ENCODE results near the gene CADPS2. TPM values are rescaled to one million over a fixed set of nuclear protein-coding genes. Genes with fewer than 3 reads are reported as not detected.

CADPS2 gene
- total RNA-seq, 1 donor from 2014 or later: 8.8 TPM

DNA sequence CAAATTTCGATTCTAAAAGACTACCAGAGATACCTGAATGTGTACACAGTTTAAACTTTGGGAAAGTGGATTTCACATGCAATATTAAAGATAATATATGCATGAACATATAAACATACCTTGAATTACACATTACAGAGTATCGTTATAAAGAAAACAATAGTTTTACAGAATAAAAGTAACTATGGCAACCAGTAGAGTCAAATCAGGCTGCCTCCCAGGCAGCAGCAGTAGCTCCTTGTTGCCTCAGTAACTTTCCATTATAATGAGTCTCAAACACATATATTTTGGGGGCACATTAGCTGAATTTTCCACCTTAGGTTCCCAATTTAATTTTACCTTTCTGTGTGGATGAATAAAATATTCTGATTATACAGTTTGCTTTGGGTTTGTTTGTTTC, 417.3 kb downstream of the CADPS2 start:
- DNase-seq (ENCODE audit: low read depth): no peak
- no peak overlapping the region for H3K4me3 ChIP-seq (ENCODE audit: low read depth, low read length)
- TF ChIP-seq CTCF (IDR thresholded peaks at IDR 0.05; ENCODE audit: insufficient read depth, low read length, poor library complexity, severe bottlenecking): no peak
- no peaks in the 10 kb centered on the region for H3K27me3 ChIP-seq (ENCODE audit: control insufficient read depth, insufficient read depth, low read length)
- no peaks in the 10 kb centered on the region for H3K36me3 ChIP-seq (ENCODE audit: control insufficient read depth, insufficient read depth, low read length)

- no peaks in the 10 kb centered on the region for H3K27me3 ChIP-seq (ENCODE audit: control insufficient read depth, insufficient read depth, low read length)
- DNase-seq (ENCODE audit: low read depth): no peak
- TF ChIP-seq CTCF (IDR thresholded peaks at IDR 0.05; ENCODE audit: insufficient read depth, low read length, poor library complexity, severe bottlenecking): no peak
- no peaks in the 10 kb centered on the region for H3K36me3 ChIP-seq (ENCODE audit: control insufficient read depth, insufficient read depth, low read length)
- no peak overlapping the region for H3K4me3 ChIP-seq (ENCODE audit: low read depth, low read length)
These were observed 418.4 kb downstream of the CADPS2 start for GRCh38 chr7:122467661-122468449.

DNA sequence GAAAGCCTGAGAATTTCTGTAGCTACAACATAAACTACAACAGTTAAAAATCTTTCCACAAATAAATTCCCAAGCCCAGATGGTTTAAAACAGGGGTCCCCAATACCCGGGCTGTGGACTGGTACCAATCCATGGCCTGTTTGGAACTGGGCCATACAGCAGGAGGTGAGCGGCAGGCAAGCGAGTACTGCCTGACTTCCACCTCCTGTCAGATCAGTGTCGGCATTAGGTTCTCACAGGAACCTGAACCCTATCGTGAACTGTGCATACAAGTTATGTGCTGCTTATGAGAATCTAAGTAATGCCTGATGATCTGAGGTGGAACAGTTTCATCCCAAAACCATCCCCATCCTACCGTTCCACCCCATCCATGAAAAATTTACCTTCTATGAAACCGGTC, 421.0 kb downstream of the CADPS2 start:
- H3K4me3 ChIP-seq (ENCODE audit: low read depth, low read length): no peak overlapping the region
- no peak for DNase-seq (ENCODE audit: low read depth)
- H3K27me3 ChIP-seq (ENCODE audit: control insufficient read depth, insufficient read depth, low read length): no peaks in the 10 kb centered on the region
- TF ChIP-seq CTCF (IDR thresholded peaks at IDR 0.05; ENCODE audit: insufficient read depth, low read length, poor library complexity, severe bottlenecking): no peak
- no peaks in the 10 kb centered on the region for H3K36me3 ChIP-seq (ENCODE audit: control insufficient read depth, insufficient read depth, low read length)

GRCh38 chr7:122463631-122464030, 422.6 kb downstream of the CADPS2 start:
- Histone ChIP-seq H3K4me3 (ENCODE audit: low read depth, low read length) (no peak overlapping the region), H3K36me3 (ENCODE audit: control insufficient read depth, insufficient read depth, low read length) (no peaks in the 10 kb centered on the region), H3K27me3 (ENCODE audit: control insufficient read depth, insufficient read depth, low read length) (no peaks in the 10 kb centered on the region)
- no peak for TF ChIP-seq CTCF (IDR thresholded peaks at IDR 0.05; ENCODE audit: insufficient read depth, low read length, poor library complexity, severe bottlenecking)
- DNase-seq (ENCODE audit: low read depth): no peak

DNA sequence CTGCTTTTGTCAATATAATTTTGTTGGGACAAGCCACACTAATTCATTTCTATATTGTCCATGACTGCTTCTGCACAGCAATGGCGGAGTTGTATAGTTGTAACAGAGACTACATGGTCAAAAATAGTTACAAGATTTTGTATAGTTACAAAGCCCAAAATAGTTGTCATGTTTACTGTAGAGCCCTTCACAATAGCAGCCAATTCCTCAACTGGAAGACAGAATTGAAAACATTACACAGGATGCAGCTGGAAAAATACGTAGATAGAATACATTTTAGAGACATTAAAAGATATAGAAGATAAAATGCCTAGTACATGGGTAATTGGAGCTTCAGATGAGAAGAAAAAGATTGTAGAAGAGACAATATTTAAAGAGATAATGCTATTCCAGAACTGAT, 425.3 kb downstream of the CADPS2 start:
- no peaks in the 10 kb centered on the region for H3K27me3 ChIP-seq (ENCODE audit: control insufficient read depth, insufficient read depth, low read length)
- no peak for TF ChIP-seq CTCF (IDR thresholded peaks at IDR 0.05; ENCODE audit: insufficient read depth, low read length, poor library complexity, severe bottlenecking)
- no peaks in the 10 kb centered on the region for H3K36me3 ChIP-seq (ENCODE audit: control insufficient read depth, insufficient read depth, low read length)
- no peak overlapping the region for H3K4me3 ChIP-seq (ENCODE audit: low read depth, low read length)
- DNase-seq (ENCODE audit: low read depth): no peak

- H3K27me3 ChIP-seq (ENCODE audit: control insufficient read depth, insufficient read depth, low read length): no peaks in the 10 kb centered on the region
- no peaks in the 10 kb centered on the region for H3K36me3 ChIP-seq (ENCODE audit: control insufficient read depth, insufficient read depth, low read length)
- no peak for DNase-seq (ENCODE audit: low read depth)
- TF ChIP-seq CTCF (IDR thresholded peaks at IDR 0.05; ENCODE audit: insufficient read depth, low read length, poor library complexity, severe bottlenecking): no peak
- H3K4me3 ChIP-seq (ENCODE audit: low read depth, low read length): no peak overlapping the region
These were observed 428.3 kb downstream of the CADPS2 start for GRCh38 chr7:122457969-122458368.
